K562 (cell line): Measurements from ENCODE around the gene USP16. TPM values are rescaled to one million over a fixed set of nuclear protein-coding genes. Genes with fewer than 3 reads are reported as not detected.

ENCODE experiments used
- CCAR2 ChIP-seq: fragments of 200-400 bp; formaldehyde crosslinking; IDR thresholded peaks from 2 replicates; pipeline ENCODE4 v1.6.1; 2017; ENCODE audit warnings: mild to moderate bottlenecking, low read depth, low read length
- DACH1 ChIP-seq: fragments of 450-650 bp; IDR thresholded peaks from 2 replicates; pipeline ENCODE4 v1.6.1; 2018; ENCODE audit not compliant: partially characterized antibody
- EGR1 ChIP-seq: fragments of 450-650 bp; conservative IDR thresholded peaks from 2 replicates; pipeline ENCODE4 v1.6.1; 2017; ENCODE audit warnings: mild to moderate bottlenecking
- EZH2 ChIP-seq: IDR thresholded peaks from 2 replicates; pipeline ENCODE4 v1.6.1; 2012; ENCODE audit warnings: low read depth, mild to moderate bottlenecking, inconsistent platforms, low read length, borderline replicate concordance
- FOS ChIP-seq: IDR thresholded peaks from 3 replicates; pipeline ENCODE4 v1.6.1; 2011; ENCODE audit not compliant: insufficient read length; ENCODE audit errors: extremely low read depth
- FOSL1 ChIP-seq: fragments of 200-800 bp; sonication (Bioruptor generic); conservative IDR thresholded peaks from 2 replicates; pipeline ENCODE4 v1.6.1; 2016; ENCODE audit warnings: missing genetic modification characterization, missing compliant biosample characterization
- HDAC3 ChIP-seq: fragments of 450-650 bp; IDR thresholded peaks from 2 replicates; pipeline ENCODE4 v1.6.1; 2018; ENCODE audit warnings: borderline replicate concordance, mild to moderate bottlenecking, moderate library complexity; ENCODE audit not compliant: partially characterized antibody
- HIVEP1 ChIP-seq: fragments of 250-450 bp; sonication (Bioruptor Pico); IDR thresholded peaks from 2 replicates; pipeline ENCODE4 v1.4.0; 2020; ENCODE audit warnings: mild to moderate bottlenecking
- HNRNPLL ChIP-seq: fragments of 200-400 bp; formaldehyde crosslinking; IDR thresholded peaks from 2 replicates; pipeline ENCODE4 v1.6.1; 2017; ENCODE audit warnings: low read length, low read depth, mild to moderate bottlenecking; ENCODE audit not compliant: poor library complexity, severe bottlenecking
- KDM5B ChIP-seq: fragments of 200-600 bp; sonication (generic); IDR thresholded peaks from 2 replicates; pipeline ENCODE4 v1.6.1; 2012; ENCODE audit warnings: low read depth, mild to moderate bottlenecking, moderate library complexity, low read length, control low read depth, inconsistent platforms; ENCODE audit not compliant: insufficient replicate concordance
- NCOA1 ChIP-seq: fragments of 450-650 bp; IDR thresholded peaks from 2 replicates; pipeline ENCODE4 v1.6.1; 2016; ENCODE audit warnings: low read depth
- TAF15 ChIP-seq: fragments of 200-400 bp; formaldehyde crosslinking; IDR thresholded peaks from 2 replicates; pipeline ENCODE4 v1.6.1; 2017; ENCODE audit warnings: mild to moderate bottlenecking, low read depth, low read length, moderate library complexity
- ZBTB9 ChIP-seq: fragments of 450-650 bp; formaldehyde crosslinking; IDR thresholded peaks from 2 replicates; pipeline ENCODE4 v1.4.0; 2020; ENCODE audit warnings: mild to moderate bottlenecking, moderate library complexity
- ZC3H4 ChIP-seq: sonication (generic); formaldehyde crosslinking; IDR thresholded peaks from 2 replicates; pipeline ENCODE4 v1.9.0; 2021; ENCODE audit warnings: missing genetic modification reagents, borderline replicate concordance
- ZFP1 ChIP-seq: fragments of 450-650 bp; formaldehyde crosslinking; IDR thresholded peaks from 2 replicates; pipeline ENCODE4 v1.4.0; 2020; ENCODE audit warnings: mild to moderate bottlenecking, mixed read lengths
- ZNF316 ChIP-seq: fragments of 450-650 bp; IDR thresholded peaks from 2 replicates; pipeline ENCODE4 v1.6.1; 2016
- ZNF445 ChIP-seq: fragments of 250-450 bp; sonication (Bioruptor Pico); IDR thresholded peaks from 2 replicates; pipeline ENCODE4 v1.4.0; 2020; ENCODE audit warnings: low read depth, mild to moderate bottlenecking, moderate library complexity
- ZNF644 ChIP-seq: fragments of 200-800 bp; sonication (Bioruptor generic); IDR thresholded peaks from 2 replicates; pipeline ENCODE4 v1.6.1; 2016; ENCODE audit warnings: low read depth, missing genetic modification characterization, missing compliant biosample characterization
- polyA plus RNA-seq, 8 experiments: library from polyadenylated mRNA; depleted of rRNA in 4 of 8; stranded (reverse) in 5 of 8; unstranded in 3 of 8; fragments of >200 nt; fragmentation: Nextera tagmentation in 2 of 8; fragmentation: Illumina TruSeq in 1 of 8; extraction: Ambion mirVana in 2 of 8; extraction: Trizol in 1 of 8; gene quantifications; 2 replicates each; pipeline versions ENCODE4 v1.2.1 to v1.2.3, GENCODE V29; 2011 to 2014; ENCODE audit warnings: inconsistent platforms in 1 of 8, missing spikeins in 1 of 8
- total RNA-seq, 7 experiments: library from RNA; depleted of rRNA in 6 of 7; stranded (reverse); fragments of >200 nt in 6 of 7; fragmentation: Illumina TruSeq in 2 of 7; extraction: Trizol in 2 of 7; gene quantifications; 2 replicates each; pipeline versions ENCODE4 v1.2.1 to v1.2.3, GENCODE V29; 2011 to 2021; ENCODE audit warnings: low replicate concordance in 1 of 7
- TF ChIP-seq, protein P1 (sequence below), 2 experiments: fragments of 150-350 bp in 1 of 2; IDR thresholded peaks; 2 replicates each; pipeline ENCODE4 v1.6.1; 2012 to 2016; ENCODE audit warnings: low read depth in 2 of 2, low read length in 2 of 2, mild to moderate bottlenecking in 1 of 2, moderate library complexity in 1 of 2
- TF ChIP-seq, protein P2 (sequence below): fragments of 250-450 bp; sonication (Bioruptor Pico); IDR thresholded peaks from 2 replicates; pipeline ENCODE4 v1.8.0; 2022; ENCODE audit warnings: moderate library complexity, mild to moderate bottlenecking, inconsistent platforms

Gene USP16
- total and polyA plus RNA-seq, 9 of the 15 experiments (the other 6 are each of a cell fraction or from before 2014, with no cell fraction given): 38.4 to 90.9 (median 62.8) TPM

DNA sequence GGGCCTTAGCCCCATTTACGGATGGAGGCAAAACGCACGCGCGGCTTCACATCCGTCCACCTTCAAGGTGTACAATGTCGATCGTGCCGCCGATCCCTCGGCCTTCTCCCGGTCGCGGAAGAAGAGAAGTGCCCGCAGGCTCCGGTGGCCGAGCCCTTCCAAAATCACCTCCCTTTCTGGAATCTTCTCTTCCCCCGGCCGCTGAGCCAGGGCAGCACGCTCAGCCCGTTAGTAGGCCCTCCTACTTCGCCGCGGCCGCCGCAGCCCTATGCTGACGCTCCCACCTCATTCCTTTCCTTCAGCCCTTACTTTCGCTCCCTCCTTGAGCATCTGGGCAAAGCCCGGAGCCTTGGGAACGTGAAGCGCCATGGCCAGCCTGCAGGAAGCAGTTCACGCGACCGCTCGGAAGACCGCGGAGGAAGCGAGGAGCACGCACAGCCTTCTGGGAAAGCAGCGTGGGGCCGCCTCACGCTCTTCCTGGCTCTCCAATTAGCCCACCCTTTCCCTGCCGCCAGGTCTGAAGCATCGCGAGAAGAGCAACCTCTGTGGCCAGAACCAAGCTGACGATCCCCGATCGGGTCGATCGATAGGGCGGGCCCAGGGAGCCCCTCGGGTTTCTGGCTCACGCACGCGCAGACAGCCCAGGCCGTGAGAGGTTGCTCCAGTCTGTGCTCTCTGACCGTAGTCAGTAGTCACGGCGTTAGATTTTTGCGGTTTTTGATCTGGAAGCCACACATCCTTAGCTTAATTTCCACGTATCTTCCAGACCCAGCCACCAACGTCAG lies 48.9 kb downstream of the USP16 start, which contains the start of gene CCT8 (continued):
- TF ChIP-seq HIVEP1 (CRISPR knock-in tag) (no peak), ZBTB9 (0 out of 2 replicates have a peak, but pooled peaks have one; percentile 44), HDAC3 (no peak), KDM5B (peak; percentile 96), EGR1 (no peak), ZNF316 (no peak), DACH1 (no peak), EZH2 (no peak), ZNF644 (tag) (no peak), HNRNPLL (peak; percentile 85), ZC3H4 (CRISPR knock-in tag) (no peak), NCOA1 (no peak), FOSL1 (tag) (peak; percentile 41; the same call in 1 of the 2 replicates), TAF15 (0 out of 2 replicates have a peak, but pooled peaks have one; percentile 49), ZFP1 (no peak), FOS (no peak), ZNF445 (CRISPR knock-in tag) (no peak), CCAR2 (no peak)
- TF ChIP-seq, protein P1, sequence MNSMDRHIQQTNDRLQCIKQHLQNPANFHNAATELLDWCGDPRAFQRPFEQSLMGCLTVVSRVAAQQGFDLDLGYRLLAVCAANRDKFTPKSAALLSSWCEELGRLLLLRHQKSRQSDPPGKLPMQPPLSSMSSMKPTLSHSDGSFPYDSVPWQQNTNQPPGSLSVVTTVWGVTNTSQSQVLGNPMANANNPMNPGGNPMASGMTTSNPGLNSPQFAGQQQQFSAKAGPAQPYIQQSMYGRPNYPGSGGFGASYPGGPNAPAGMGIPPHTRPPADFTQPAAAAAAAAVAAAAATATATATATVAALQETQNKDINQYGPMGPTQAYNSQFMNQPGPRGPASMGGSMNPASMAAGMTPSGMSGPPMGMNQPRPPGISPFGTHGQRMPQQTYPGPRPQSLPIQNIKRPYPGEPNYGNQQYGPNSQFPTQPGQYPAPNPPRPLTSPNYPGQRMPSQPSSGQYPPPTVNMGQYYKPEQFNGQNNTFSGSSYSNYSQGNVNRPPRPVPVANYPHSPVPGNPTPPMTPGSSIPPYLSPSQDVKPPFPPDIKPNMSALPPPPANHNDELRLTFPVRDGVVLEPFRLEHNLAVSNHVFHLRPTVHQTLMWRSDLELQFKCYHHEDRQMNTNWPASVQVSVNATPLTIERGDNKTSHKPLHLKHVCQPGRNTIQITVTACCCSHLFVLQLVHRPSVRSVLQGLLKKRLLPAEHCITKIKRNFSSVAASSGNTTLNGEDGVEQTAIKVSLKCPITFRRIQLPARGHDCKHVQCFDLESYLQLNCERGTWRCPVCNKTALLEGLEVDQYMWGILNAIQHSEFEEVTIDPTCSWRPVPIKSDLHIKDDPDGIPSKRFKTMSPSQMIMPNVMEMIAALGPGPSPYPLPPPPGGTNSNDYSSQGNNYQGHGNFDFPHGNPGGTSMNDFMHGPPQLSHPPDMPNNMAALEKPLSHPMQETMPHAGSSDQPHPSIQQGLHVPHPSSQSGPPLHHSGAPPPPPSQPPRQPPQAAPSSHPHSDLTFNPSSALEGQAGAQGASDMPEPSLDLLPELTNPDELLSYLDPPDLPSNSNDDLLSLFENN (IDR thresholded peaks at IDR 0.05; ENCODE audit: low read depth in 2 of 2, low read length in 2 of 2): peak; percentile 7 to 98; a peak in 2 of 4 replicates
- TF ChIP-seq, protein P2, sequence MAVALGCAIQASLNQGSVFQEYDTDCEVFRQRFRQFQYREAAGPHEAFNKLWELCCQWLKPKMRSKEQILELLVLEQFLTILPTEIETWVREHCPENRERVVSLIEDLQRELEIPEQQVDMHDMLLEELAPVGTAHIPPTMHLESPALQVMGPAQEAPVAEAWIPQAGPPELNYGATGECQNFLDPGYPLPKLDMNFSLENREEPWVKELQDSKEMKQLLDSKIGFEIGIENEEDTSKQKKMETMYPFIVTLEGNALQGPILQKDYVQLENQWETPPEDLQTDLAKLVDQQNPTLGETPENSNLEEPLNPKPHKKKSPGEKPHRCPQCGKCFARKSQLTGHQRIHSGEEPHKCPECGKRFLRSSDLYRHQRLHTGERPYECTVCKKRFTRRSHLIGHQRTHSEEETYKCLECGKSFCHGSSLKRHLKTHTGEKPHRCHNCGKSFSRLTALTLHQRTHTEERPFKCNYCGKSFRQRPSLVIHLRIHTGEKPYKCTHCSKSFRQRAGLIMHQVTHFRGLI (CRISPR knock-in tag): no peak
